GM19372 (cell line): Measurements from ENCODE around the gene OSBPL2.

Source experiments
- ATAC-seq: cut with Tn5 transposase; IDR thresholded peaks from one replicate; pipeline ENCODE4 v1.9.1; 2021; ENCODE audit warnings: mild to moderate bottlenecking, low read depth, moderate library complexity; ENCODE audit not compliant: unreplicated experiment

OSBPL2 gene

GRCh38 chr20:62318400-62319345, 80.4 kb downstream of the OSBPL2 start:
- ATAC-seq = no peak

- no peak for ATAC-seq
These were observed 81.1 kb downstream of the OSBPL2 start for GRCh38 chr20:62319346-62319909.

GRCh38 chr20:62320581-62321354, 82.4 kb downstream of the OSBPL2 start:
- ATAC-seq = no peak

- ATAC-seq = no peak
These were observed 83.2 kb downstream of the OSBPL2 start for GRCh38 chr20:62321521-62321948.

- ATAC-seq = no peak
These were observed 83.7 kb downstream of the OSBPL2 start for GRCh38 chr20:62321975-62322374.

- ATAC-seq = no peak
These were observed 84.2 kb downstream of the OSBPL2 start for GRCh38 chr20:62322492-62323041.

GRCh38 chr20:62323146-62323979, 85.0 kb downstream of the OSBPL2 start:
- ATAC-seq = no peak

GRCh38 chr20:62323980-62324906, 85.9 kb downstream of the OSBPL2 start:
- no peak for ATAC-seq

- no peak for ATAC-seq
These were observed 87.0 kb downstream of the OSBPL2 start for GRCh38 chr20:62325172-62325905.

- no peak for ATAC-seq
These were observed 88.2 kb downstream of the OSBPL2 start for GRCh38 chr20:62326559-62326958.

GRCh38 chr20:62326959-62327725, 88.8 kb downstream of the OSBPL2 start:
- ATAC-seq = no peak

- ATAC-seq = no peak
These were observed 89.6 kb downstream of the OSBPL2 start for GRCh38 chr20:62327726-62328495.

- no peak for ATAC-seq
These were observed 90.5 kb downstream of the OSBPL2 start for GRCh38 chr20:62328684-62329388.

GRCh38 chr20:62329389-62330377, 91.4 kb downstream of the OSBPL2 start:
- ATAC-seq = no peak
